SW 1271 (cell line): ENCODE measurements around the gene CBL.

Source experiments
- DNase-seq, 2 experiments: peaks; one replicate each; lab custom pipeline; 2025; lab: John Stamatoyannopoulos, UW

CBL gene

DNA sequence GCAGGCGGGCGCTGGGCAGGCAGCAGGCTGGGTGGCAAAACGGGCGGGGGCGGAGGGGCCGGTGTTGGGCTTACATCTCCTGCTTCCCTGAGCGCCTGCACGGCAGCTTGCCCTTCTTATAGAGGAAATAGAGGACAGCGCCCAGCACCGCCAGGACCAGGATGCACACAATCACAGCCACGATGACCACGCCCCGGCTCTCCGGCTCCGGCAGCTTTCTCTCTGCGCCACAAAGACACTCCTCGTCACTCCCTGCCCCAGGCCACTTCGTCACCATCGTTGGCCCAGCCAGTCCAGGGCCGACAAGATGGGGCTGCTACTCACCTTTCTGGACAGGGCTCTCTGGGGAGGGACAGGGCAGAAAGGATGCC is 104.5 kb downstream of the CBL start:
- DNase-seq: no peak

DNA sequence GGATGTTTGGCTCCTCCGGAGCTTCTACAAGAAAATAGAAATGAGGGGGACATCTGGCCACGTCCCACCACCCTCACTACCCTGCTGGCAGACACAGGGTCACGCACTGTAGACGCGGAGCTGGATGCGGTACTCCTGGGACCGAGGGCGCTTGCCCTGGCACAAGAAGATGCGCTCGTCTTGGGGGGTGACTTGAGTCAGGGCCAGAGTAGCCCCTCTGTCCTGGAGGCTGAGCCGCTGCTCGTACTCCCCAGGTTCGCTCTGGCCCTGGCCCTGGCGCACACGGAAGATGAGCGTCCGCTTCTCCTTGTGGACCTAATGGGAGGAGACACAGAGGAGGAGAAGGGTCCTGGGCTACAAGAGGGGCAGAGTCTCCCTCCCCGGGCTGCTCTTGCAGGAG is 108.6 kb downstream of the CBL start:
- no peak for DNase-seq

DNA sequence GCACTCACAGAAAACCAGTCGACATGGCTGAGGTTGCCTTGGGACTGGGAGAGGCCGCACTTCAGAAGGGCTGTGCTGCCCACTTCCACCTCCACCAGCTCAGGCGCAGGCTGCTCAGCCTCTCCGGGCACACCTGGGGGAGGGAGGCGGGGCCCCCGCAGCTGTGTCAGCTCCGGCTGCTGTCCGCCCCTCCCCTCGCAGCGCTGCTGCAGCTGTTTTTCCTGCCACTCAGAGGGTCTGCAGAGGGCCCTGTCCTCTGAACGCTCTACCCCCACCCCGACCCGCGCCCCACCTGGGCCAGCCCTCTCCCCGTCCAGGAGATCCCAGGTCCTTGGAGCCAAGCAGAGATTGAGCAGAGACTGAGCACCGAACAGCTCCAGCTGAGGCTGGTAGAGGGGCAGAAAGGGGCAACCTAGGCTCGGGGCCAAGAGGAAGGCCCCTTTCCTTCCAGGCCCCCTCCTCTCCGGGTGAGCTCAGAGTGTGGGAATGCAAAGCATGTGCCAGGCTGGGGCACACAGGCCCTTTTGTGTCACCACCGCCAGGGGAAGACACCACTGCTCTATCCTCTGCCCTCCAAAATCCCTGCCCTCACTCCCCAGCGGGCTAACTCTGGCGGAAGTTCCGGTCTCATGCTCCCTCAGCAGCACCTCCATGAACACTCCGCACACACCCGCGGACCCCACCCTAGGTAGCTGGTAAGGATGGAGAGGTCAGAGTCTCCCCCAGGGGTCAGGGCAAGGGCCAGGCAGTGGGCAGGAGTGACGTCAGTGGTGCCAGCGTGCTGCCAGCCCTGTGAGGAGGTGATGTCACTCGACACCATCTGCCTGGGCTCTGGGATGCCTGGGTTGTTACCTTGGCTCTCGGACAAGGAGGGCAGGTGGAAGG is 109.2 kb downstream of the CBL start:
- DNase-seq: peak in 1 of 2 experiments; percentile 42

DNA sequence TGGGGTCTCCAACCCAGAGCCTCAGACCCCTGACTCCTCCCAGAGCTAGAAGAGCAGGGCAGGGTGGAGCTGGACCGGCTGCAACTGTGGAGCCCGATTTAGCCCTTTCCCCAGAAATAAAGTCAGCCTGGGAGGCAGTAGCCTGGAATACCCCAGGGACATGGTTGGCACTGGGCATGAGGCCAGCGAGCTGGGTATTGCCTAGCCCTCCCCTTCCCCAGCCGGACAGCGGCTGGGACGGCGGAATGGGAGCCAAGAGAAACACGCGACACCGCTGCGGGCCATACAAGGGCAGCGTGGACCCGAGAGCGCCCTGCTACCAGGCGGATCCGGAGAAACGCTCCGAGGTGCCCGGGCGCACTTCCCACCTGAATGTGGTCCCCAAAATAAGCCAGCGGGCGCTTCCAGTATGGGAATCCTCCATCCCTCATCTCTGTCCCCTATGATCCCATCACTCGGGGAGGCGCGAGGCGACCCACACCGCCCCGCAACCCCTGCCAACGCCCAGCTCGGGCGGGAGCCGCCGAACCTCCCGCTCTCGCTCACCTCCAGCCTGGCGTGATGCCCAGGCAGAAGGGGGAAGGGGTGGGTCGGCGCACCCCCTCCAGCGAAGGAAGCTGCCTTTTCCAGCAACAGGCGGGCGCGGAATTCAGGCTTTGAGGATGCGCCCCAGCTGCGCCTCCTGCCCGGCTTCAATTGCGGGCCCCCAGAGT is 110.0 kb downstream of the CBL start:
- no peak for DNase-seq

DNA sequence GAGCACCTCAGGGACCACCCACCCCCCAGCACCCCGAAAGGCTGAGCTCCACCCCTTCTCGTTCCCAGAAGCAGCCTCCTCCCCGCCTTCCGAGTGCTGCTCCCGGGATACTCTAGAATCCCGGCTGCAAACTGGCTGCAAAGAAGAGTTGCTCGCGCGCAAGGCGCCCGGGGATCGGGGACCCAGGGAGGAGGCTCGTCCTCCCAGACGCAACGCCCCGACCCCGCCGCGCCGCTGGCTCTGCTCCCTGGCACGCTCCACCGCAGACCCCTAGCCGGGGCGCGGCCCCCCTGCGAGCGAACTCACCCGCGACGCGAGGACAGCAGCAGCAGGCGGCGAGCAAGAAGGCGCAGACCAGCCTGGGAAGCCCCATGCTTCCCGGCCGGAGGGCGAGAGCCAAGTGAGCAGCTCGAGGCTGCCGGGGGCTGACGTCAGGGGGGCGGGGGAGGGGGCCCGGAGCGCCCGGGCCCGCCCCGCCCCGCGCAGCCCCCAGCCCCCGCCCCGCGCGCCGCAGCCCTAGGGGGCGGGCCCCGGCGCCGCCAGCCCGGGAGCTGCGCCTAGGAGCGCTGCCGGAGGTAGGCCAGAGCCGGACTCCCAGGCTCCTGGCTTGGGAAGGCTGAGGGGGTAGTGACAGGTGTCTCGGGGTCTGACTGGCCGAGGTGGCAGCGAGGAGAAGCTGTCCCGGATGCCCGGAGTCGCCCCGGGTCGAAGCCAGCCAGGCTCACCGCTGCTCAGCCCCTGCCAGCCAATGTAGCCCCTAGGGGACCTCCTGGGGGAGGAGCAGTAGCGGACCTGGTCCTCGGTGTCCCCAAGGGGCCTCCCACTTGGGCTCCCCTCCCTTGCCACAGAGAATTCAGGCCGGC is 110.8 kb downstream of the CBL start, which contains the start of gene MCAM:
MCAM (minus strand) TSS at position 402 of the 863 bp plus-strand sequence; CDS start at position 373, 29 bp downstream.
- no peak for DNase-seq

DNA sequence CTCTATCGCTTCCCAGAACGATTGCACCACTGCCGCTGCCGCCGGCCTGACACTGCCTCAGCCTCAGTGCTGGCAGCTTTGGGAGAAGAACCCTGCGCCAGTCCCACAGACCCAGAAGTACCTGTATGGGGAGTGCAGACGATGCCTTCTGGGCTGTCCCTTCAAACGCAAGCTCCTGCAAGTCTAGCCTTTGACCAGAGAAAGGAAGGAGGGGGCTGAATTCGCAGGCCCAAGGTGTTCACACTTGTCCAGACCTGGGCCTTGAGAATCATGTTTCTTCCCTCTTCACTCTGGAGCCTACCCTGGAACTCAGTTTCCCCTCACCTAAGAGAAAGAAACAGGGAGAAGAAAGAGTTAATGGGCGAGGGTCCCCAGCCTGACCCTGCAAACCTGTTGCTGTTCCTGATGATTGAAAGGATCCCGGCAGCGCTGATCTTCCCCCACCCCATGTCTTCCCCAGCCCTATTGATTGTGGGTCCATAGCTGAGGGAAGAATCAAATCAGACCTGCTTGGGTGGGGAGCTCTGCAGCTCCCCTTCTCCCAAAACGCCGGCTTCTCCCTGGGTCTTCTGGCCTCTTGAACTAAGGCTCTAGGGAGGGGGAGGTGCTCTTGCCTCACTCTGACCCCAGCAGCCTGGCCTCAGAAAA is 111.6 kb downstream of the CBL start:
- no peak for DNase-seq

DNA sequence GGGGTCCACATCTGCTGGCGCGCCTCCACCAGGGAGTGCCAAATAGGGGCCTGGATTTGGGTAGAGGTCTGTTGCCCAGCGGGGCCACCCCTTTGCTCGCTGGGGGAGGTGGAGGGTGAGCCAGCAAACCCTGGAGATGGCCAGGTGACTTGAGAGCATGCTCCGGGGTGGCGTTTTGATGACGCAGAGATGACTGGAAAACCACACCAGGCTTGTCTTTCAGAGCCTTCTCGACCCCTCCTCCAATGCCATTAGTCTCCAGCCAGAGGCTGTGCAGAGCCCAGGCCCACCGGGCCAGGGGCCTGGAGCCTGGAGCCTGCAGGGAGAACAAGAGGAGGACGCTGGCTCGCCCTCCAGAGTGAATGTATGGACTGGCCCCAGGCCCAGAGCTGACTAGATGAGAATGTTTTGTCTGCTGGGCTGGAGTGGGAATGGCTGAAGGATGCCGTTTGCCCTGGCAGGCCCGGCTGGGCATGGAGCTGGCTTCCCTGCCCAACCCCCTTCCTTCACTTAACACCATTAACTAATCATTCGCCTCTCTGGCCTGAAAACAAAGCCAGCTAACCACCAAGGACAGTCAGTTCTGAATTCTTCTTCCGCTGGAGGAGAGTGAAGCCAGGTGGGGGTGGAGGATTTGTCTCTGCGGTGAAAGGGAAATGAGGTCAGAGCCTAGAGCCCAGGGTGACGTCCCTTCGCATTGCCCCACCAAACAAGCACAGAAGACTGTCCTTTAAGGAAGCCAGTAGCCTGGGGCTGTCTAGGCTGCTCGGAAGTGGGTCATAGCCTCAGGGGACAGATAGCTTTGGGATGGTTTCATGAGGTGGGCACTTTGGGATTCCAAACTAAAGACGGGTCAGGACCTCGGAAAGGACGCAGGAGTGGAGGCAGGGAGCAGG is 112.3 kb downstream of the CBL start:
- DNase-seq: no peak

DNA sequence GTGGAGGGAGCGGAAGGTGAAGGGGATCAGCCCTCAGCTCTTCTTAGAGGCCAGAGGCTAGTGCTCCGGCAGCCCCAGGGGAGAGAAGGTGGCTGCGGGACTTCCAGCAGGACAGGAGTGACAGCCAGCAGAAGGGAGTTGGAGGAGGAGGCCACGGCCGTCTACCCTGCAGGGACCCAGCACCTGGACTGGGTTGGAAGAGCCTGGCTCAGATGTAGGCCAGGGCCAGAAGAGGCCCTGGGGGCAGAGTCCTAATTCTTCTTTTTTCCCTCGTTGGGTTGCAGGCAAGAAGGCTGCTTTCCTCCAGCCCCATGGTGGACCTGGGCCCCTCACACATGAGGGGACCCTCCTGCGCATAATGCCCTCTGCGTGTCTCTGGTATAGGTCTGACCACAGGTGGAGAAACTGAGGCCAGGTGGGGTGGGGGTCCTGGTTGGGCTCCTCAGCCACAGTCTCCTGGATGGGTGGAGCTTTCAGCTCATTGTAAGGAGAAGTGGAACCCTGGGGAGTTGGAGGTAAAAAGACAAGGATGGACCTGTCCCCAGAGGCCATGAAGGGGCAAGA is 113.1 kb downstream of the CBL start:
- DNase-seq: no peak

DNA sequence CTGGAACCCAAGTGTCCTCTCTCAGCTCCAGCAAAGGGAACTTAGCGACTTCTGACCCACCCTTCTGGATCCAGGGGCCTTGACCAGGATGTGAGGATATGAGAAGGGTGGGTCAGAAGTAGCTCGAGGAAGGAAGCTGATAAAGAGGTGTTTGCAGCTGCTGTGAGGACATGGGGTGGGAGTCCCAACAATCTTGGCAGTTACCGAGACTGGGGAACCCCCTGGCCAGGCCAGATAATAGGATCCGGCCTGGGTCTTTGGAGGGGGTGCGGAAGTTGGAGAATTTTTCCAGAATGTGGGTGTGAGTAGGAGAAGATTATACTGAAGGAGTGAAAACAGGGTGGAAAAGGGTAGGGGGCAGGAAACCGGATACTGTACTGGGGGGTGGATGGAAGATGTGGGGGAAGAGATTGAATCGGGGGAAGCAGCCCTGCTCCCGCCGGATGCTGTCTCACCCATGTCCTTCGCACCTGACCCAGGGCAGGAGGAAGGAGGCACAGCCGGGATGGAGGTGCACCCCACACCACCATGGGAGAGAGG is 113.6 kb downstream of the CBL start:
- DNase-seq: no peak

DNA sequence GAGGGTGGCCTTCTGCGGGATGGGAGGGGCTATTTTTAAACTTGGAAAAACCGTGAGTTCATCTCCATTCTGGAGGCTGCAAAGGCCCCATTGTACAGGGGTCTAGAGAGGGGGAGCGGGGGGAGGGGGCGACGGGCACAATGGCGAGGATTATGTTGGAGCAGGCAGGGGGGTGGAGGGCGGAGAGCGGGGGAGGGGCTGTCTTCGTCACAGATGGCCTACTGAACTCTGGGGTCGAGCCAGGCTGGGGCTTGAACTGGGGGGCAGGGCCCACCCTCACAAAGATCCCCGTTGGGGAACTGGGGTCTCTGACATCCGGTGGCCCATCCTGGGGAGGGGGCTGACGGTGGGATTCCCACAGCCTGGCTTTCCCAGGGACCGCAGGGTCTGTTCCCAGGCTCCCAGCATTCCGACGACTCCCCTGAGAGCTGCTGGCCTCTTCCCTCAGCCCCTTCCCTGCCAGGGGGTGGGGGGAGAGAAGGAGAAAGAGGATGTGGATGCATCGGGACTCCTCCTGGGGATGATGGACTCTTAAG is 114.2 kb downstream of the CBL start:
- DNase-seq: no peak

DNA sequence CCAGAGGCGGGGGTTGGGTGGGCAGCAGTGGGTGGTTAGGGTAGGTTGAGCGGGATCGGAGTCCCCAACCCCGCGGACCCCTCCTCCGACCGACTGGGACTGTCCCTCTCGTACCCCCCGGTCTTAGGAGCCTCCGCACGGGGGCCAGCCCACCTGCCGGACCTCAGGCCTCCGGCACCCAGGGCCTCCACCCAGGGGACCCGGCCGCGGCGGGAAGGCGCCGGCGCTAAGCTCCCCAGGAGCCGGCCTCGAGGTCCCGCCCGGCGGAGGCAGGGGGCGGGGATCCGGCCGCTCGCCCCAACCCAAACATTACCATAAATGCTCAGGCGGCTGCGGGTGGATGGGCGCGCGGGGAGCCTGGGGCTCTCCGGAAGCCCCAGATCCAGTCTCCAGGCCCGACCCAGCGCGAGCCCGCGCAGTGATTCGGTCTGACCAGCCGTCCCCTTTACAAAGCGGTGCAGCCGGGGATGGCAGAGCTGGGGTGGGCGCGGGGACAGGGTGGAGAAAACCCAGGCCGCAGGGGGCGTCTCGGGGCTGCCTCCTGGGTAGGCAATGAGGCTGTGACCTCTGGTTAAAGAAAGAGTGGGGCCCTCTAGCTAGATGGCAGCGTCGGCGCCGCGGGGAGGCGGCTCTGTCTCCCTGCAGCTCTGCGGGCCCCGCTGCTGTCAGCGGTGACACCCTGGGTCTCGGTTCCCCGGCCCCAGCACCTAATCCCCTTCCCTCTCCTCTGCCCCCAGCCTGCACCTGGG is 114.8 kb downstream of the CBL start:
- DNase-seq: no peak

DNA sequence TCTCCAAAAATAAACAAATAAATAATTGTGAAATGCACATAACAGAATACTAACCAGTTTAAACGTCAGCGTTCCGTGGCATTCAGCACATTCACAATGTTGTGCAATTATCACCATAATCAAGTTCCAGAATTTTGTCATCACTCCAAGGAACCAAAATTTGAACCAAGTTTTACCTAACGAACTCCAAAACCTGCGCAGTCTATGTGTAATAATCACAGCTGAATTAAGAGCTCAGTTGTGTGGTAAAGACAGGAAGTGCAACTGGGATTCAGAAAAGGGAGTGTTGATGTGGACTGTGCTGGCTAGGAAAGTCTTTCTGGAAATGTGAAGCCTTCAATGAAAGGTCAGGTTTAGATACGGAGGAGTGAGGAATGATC is 116.2 kb downstream of the CBL start:
- DNase-seq: no peak

DNA sequence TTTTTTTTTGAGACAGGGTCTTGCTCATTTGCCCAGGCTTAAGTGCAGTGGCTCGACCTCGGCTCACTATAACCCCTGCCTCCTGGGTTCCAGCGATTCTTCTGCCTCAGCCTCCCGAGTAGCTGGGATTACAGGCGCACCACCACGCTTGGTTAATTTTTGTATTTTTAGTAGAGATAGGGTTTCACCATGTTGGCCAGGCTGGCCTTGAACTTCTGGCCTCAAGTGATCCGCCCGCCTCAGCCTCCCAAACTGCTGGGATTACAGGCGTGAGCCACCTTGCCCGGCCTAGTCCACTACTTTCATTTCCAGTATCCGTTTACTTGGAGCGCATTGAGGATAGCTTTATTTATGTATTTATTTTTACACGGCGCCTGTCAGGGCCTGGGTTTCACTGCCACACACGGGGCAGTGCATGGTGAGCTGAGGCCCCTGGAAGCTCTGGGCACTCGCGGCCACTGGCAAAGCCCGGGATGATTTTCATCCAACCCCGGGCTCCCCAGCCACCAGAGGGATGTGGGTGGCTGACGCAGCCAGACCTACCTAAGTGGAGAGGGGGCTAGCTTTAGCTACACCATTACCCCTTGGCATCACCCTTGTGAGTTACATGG is 116.9 kb downstream of the CBL start:
- no peak for DNase-seq

DNA sequence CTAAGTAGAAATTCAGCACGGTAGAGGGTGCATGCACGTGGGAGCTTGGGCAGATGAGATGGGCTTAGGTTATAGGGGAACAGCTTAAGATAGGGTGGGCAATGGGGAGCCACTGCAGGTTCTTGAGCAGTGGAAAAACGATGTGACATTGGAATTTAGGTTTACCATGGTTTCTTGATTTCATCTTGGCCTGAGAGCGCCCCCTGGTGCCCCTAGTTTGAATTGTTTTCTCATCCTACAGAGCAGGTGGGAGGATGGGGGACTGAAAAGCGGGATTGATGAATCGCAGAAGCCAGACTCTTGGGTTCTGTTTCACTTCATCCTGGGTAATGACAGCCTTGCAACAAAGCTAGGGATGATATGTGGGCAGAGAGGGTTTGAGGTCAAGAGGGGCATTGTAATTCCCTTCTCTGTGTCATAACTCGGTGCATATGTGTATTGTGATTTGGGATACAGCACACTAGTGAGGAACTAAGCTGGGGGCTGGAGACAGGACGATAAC is 117.4 kb downstream of the CBL start:
- peak in 1 of 2 experiments; percentile 63 for DNase-seq

DNA sequence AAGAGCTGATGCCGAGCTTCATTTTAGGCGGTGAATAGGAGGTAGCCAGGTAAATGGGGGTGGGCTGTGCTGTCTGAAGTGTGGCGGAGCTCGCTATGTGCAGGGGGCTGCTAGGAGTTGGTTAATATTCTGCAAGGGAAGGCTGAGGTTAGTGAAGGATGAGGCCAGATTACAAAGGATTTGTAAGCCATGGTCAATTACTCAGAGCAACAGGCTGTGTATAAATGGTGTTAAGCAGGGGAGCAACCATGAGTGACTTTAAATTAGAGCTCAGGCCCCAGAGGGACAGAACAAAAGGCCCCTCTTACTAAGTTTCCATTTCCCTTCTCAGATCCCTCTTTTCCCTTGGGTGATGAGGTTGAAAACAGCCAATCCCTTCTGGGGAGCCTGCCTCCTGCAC is 118.0 kb downstream of the CBL start:
- no peak for DNase-seq

DNA sequence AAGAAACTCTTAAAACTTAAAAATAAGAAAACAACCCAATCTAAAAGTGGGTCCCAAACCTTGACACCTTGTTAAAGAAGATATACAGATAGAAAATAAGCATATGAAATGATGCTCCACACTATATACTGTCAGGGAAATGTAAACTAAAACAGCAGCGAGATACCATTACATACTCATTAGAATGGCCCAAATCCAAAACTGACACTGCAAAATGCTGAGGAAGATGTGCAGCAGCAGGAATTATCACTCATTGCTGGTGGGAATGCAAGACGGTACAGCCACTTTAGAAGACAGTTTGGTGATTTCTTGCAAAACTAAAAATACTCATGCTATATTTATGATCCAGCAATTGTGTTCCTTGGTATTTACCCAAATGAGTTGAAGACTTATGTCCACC is 123.2 kb downstream of the CBL start:
- no peak for DNase-seq

DNA sequence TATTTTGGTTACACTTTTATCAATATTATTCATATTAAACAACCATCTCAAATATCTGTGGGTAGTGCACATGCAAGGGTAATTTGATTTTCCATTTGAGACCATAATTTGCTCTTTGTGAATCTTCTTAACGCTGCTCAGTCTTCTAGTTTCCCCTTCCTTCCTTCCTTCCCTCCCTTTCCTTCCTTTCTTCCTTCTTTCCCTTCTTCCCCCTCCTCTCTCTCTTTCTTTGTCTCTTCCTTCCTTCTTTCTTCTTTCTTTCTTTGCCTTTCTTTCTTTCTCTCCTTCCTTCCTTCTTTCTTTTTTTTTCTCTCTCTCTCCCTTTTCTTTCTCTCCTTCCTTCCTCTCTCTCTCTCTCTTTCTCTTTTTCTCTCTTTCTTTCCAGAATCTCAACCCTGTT is 124.1 kb downstream of the CBL start:
- DNase-seq: no peak

DNA sequence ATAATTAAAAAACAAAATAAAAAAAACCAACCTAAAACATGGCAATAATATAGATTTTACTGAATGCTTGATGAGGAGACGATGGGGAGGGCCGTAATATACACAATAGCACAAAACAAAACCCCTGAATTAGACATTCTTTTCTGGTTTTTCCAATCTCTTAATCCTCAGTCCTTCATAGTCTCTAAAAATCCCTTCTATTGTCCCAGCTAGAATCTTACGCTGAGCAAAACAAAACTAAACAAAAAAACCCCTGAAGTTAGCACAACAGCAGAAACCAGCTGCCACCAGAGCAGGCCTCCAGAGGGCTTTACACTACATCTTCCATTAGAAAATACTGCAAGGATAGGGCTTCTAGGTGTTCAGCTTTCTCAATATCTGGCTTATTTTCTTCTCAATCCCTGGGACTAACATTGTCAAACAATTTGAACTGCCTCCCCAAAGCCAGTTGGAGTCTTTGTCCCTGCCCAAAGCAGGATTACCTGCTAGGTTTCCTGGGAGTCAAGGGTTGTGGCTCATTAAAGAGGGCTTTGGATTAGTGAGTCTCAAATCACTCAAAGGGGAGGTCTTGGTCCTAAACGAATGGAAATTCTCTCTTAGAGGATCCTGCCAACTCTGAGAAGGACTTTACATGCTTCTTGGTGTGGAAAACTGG is 126.1 kb downstream of the CBL start:
- DNase-seq: no peak
